HL-60 (cell line): ENCODE measurements around the gene AMZ1.

Source experiments
- DNase-seq, 2 experiments: peaks; one replicate each; pipeline ENCODE4 v3.0.0-alpha.2; 2010 to 2020; ENCODE audit warnings: low read depth in 1 of 2, low spot score in 1 of 2
- H3K27ac ChIP-seq: fragments of 250-450 bp; sonication (Bioruptor Pico); replicated peaks from 2 replicates; pipeline ENCODE4 v1.5.1; 2020; ENCODE audit warnings: mild to moderate bottlenecking, moderate library complexity
- H3K27me3 ChIP-seq: fragments of 250-450 bp; sonication (Bioruptor Pico); 2 replicates; pipeline ENCODE4 v1.5.1; 2021; ENCODE audit warnings: mild to moderate bottlenecking, moderate library complexity; ENCODE audit not compliant: insufficient read depth, poor library complexity, severe bottlenecking
- H3K4me3 ChIP-seq: replicated peaks from 2 replicates; pipeline ENCODE4 v1.5.1; 2011; ENCODE audit warnings: mild to moderate bottlenecking, control low read depth, low read length; ENCODE audit not compliant: insufficient read depth
- GABPA ChIP-seq: IDR thresholded peaks from 2 replicates; pipeline ENCODE4 v1.6.1; 2012; ENCODE audit warnings: low read depth
- POLR2AphosphoS5 ChIP-seq: IDR thresholded peaks from 2 replicates; pipeline ENCODE4 v1.6.1; 2012; ENCODE audit warnings: low read depth
- REST ChIP-seq: IDR thresholded peaks from 2 replicates; pipeline ENCODE4 v1.6.1; 2012; ENCODE audit warnings: low read depth; ENCODE audit not compliant: insufficient replicate concordance
- SPI1 ChIP-seq: IDR thresholded peaks from 2 replicates; pipeline ENCODE4 v1.6.1; 2012; ENCODE audit warnings: low read depth, mild to moderate bottlenecking, borderline replicate concordance
- TF ChIP-seq, protein P1 (sequence below): IDR thresholded peaks from one replicate; pipeline ENCODE4 v1.5.1; 2011; ENCODE audit warnings: low read length, control low read depth, inconsistent platforms; ENCODE audit not compliant: insufficient read depth

The AMZ1 gene

GRCh38 chr7:2701424-2701823 is 13.4 kb downstream of the AMZ1 start:
- no peak overlapping the region for H3K27ac ChIP-seq
- no peak for DNase-seq
- no peak overlapping the region for H3K4me3 ChIP-seq
- no peaks in the 10 kb centered on the region for H3K27me3 ChIP-seq
- TF ChIP-seq GABPA (no peak), REST (no peak), SPI1 (no peak)

- Histone ChIP-seq H3K27me3 (no peaks in the 10 kb centered on the region), H3K27ac (no peak overlapping the region), H3K4me3 (no peak overlapping the region)
- DNase-seq, result no peak
- TF ChIP-seq GABPA (no peak), SPI1 (no peak), POLR2AphosphoS5 (no peak), REST (no peak)
- TF ChIP-seq, protein P1, sequence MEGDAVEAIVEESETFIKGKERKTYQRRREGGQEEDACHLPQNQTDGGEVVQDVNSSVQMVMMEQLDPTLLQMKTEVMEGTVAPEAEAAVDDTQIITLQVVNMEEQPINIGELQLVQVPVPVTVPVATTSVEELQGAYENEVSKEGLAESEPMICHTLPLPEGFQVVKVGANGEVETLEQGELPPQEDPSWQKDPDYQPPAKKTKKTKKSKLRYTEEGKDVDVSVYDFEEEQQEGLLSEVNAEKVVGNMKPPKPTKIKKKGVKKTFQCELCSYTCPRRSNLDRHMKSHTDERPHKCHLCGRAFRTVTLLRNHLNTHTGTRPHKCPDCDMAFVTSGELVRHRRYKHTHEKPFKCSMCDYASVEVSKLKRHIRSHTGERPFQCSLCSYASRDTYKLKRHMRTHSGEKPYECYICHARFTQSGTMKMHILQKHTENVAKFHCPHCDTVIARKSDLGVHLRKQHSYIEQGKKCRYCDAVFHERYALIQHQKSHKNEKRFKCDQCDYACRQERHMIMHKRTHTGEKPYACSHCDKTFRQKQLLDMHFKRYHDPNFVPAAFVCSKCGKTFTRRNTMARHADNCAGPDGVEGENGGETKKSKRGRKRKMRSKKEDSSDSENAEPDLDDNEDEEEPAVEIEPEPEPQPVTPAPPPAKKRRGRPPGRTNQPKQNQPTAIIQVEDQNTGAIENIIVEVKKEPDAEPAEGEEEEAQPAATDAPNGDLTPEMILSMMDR, result no peak
These were observed 14.0 kb downstream of the AMZ1 start for GRCh38 chr7:2701832-2702593.

DNA sequence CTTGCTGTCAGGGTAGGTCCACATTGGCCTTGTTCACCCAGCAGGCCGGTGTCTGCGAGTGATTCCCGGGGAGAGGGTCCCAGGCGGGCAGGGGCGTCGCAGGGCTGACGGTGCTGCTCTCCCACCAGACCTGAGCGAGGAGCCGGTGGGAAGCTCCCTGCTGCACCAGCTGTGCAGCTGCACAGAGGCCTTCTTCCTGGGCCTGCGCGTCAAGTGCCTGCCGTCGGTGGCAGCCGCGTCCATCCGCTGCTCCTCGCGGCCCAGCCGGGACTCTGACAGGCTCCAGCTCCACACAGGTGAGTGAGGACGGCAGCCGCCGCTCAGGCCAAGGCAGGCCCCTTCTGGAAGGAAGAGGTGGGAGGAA is 14.6 kb downstream of the AMZ1 start:
- TF ChIP-seq SPI1 (no peak), GABPA (no peak), REST (no peak), POLR2AphosphoS5 (no peak)
- TF ChIP-seq, protein P1, result no peak
- Histone ChIP-seq H3K27me3 (no peaks in the 10 kb centered on the region), H3K4me3 (no peak overlapping the region), H3K27ac (no peak overlapping the region)
- no peak for DNase-seq
